DOHH2 (cell line): ENCODE measurements around the gene AKAP7.

Experiments
- CTCF ChIP-seq: fragments of 200-600 bp; sonication (generic); IDR thresholded peaks from one replicate; pipeline ENCODE4 v1.5.1; 2014; ENCODE audit warnings: antibody characterized with exemption, mild to moderate bottlenecking, low read depth, low read length; ENCODE audit not compliant: poor library complexity, severe bottlenecking
- EZH2phosphoT487 ChIP-seq: fragments of 200-600 bp; sonication (generic); IDR thresholded peaks from 2 replicates; pipeline ENCODE4 v1.6.1; 2017; ENCODE audit warnings: borderline replicate concordance, mild to moderate bottlenecking, antibody characterized with exemption, low read length, moderate library complexity, mixed read lengths

GRCh38 chr6:131314838-131315237 lies 179.6 kb downstream of the AKAP7 start:
- TF ChIP-seq EZH2phosphoT487 (no peak), CTCF (no peak)
